Erythroblast (primary cell): ENCODE data around the gene NEK11.

Source experiments
- DNase-seq, 2 experiments: peaks; one replicate each; lab custom pipeline; 2025; lab: John Stamatoyannopoulos, UW
- GATA1 ChIP-seq: IDR thresholded peaks from 2 replicates; pipeline ENCODE4 v1.6.1; 2011; ENCODE audit warnings: low read depth, mild to moderate bottlenecking, control low read depth, low read length, moderate library complexity
- POLR2A ChIP-seq: IDR thresholded peaks from 2 replicates; pipeline ENCODE4 v1.6.1; 2011; ENCODE audit warnings: mild to moderate bottlenecking, low read length

The NEK11 gene

GRCh38 chr3:131238496-131238895 lies 211.8 kb downstream of the NEK11 start:
- no peak for TF ChIP-seq POLR2A
- no peak for TF ChIP-seq GATA1

GRCh38 chr3:131239267-131239666 lies 212.6 kb downstream of the NEK11 start:
- no peak for DNase-seq
- TF ChIP-seq GATA1 (no peak), POLR2A (no peak)

More at GRCh38 chr3:131238496-131238895, 211.8 kb downstream of the NEK11 start:
- no peak for DNase-seq

GRCh38 chr3:131242201-131242600 lies 215.5 kb downstream of the NEK11 start:
- DNase-seq, result no peak
- TF ChIP-seq POLR2A (no peak), GATA1 (no peak)

- DNase-seq, result no peak
- TF ChIP-seq POLR2A, result no peak
- TF ChIP-seq GATA1, result no peak
Measured at GRCh38 chr3:131250466-131250865, 223.8 kb downstream of the NEK11 start.

GRCh38 chr3:131260525-131260924 lies 233.8 kb downstream of the NEK11 start:
- TF ChIP-seq POLR2A (no peak), GATA1 (no peak)
- no peak for DNase-seq

GRCh38 chr3:131261104-131261503 lies 234.4 kb downstream of the NEK11 start:
- no peak for DNase-seq
- TF ChIP-seq GATA1 (no peak), POLR2A (no peak)

- DNase-seq, result no peak
- no peak for TF ChIP-seq GATA1
- no peak for TF ChIP-seq POLR2A
Measured at GRCh38 chr3:131275556-131275955, 248.9 kb downstream of the NEK11 start.

- TF ChIP-seq GATA1 (no peak), POLR2A (no peak)
- DNase-seq, result no peak
Measured at GRCh38 chr3:131277836-131278497, 251.3 kb downstream of the NEK11 start.

GRCh38 chr3:131279577-131279976 lies 252.9 kb downstream of the NEK11 start:
- TF ChIP-seq GATA1 (no peak), POLR2A (no peak)
- DNase-seq, result no peak

GRCh38 chr3:131282379-131282778 lies 255.7 kb downstream of the NEK11 start:
- TF ChIP-seq GATA1 (no peak), POLR2A (no peak)
- DNase-seq, result no peak

GRCh38 chr3:131282967-131283366 lies 256.3 kb downstream of the NEK11 start:
- DNase-seq, result no peak
- TF ChIP-seq GATA1 (no peak), POLR2A (no peak)

- TF ChIP-seq POLR2A, result no peak
- no peak for TF ChIP-seq GATA1
- no peak for DNase-seq
Measured at GRCh38 chr3:131283862-131284261, 257.2 kb downstream of the NEK11 start.

- DNase-seq, result no peak
Measured at GRCh38 chr3:131284302-131284701, 257.6 kb downstream of the NEK11 start.

GRCh38 chr3:131285456-131285855 lies 258.8 kb downstream of the NEK11 start:
- TF ChIP-seq GATA1 (no peak), POLR2A (no peak)
- no peak for DNase-seq

More at GRCh38 chr3:131284302-131284701, 257.6 kb downstream of the NEK11 start:
- no peak for TF ChIP-seq GATA1
- TF ChIP-seq POLR2A, result no peak

GRCh38 chr3:131299836-131300235 lies 273.2 kb downstream of the NEK11 start:
- no peak for TF ChIP-seq GATA1
- TF ChIP-seq POLR2A, result no peak
- no peak for DNase-seq
